ENCODE results near the gene SH2D6.

GRCh38 chr2:85380048-85380447 is 38.5 kb upstream of the SH2D6 start:
- TF ChIP-seq, protein P1, sequence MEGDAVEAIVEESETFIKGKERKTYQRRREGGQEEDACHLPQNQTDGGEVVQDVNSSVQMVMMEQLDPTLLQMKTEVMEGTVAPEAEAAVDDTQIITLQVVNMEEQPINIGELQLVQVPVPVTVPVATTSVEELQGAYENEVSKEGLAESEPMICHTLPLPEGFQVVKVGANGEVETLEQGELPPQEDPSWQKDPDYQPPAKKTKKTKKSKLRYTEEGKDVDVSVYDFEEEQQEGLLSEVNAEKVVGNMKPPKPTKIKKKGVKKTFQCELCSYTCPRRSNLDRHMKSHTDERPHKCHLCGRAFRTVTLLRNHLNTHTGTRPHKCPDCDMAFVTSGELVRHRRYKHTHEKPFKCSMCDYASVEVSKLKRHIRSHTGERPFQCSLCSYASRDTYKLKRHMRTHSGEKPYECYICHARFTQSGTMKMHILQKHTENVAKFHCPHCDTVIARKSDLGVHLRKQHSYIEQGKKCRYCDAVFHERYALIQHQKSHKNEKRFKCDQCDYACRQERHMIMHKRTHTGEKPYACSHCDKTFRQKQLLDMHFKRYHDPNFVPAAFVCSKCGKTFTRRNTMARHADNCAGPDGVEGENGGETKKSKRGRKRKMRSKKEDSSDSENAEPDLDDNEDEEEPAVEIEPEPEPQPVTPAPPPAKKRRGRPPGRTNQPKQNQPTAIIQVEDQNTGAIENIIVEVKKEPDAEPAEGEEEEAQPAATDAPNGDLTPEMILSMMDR (IDR thresholded peaks at IDR 0.05): no peak
- no peak for TF ChIP-seq POLR2A (IDR thresholded peaks at IDR 0.05)

All from body of pancreas (tissue), 4 donors.